HEK293 (cell line): ENCODE measurements around the gene YBX3.

Source experiments
- CTCF ChIP-seq: fragments of 450-650 bp; formaldehyde crosslinking; IDR thresholded peaks from 2 replicates; pipeline ENCODE4 v1.5.1; 2016; ENCODE audit warnings: missing biosample characterization, missing genetic modification characterization
- PRDM10 ChIP-seq: fragments of 450-650 bp; formaldehyde crosslinking; IDR thresholded peaks from 2 replicates; pipeline ENCODE4 v1.5.1; 2016; ENCODE audit warnings: missing biosample characterization, missing genetic modification characterization
- ZBTB21 ChIP-seq: fragments of 450-650 bp; formaldehyde crosslinking; IDR thresholded peaks from 2 replicates; pipeline ENCODE4 v1.5.1; 2017; ENCODE audit warnings: missing biosample characterization, missing genetic modification characterization
- ZFP37 ChIP-seq: fragments of 450-650 bp; formaldehyde crosslinking; IDR thresholded peaks from 2 replicates; pipeline ENCODE4 v1.5.1; 2016; ENCODE audit warnings: missing biosample characterization, missing genetic modification characterization
- ZNF530 ChIP-seq: fragments of 450-650 bp; formaldehyde crosslinking; IDR thresholded peaks from 2 replicates; pipeline ENCODE4 v1.5.1; 2016; ENCODE audit warnings: low read depth, missing biosample characterization, missing genetic modification characterization
- TF ChIP-seq, protein P1 (sequence below): fragments of 450-650 bp; formaldehyde crosslinking; IDR thresholded peaks from 2 replicates; pipeline ENCODE4 v1.5.1; 2016; ENCODE audit warnings: missing biosample characterization, missing genetic modification characterization

DNA sequence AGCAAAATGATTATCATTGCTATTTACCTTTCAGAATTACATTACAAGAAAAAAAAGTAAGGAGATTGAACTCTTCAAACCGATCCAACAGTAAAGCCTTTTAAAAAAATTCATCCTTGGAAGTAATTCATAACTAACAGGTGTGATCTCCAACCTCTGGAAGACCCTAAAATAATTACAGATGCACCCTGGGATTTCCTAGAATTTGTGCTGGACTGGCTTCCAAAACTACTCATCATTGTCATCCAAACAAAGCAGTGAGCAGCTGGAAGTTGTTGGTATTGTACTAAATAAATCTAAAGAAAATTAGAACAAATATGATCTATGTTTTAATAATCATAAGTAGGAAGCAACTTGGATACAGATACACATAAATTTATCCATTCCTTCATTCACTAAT lies 1.9 kb upstream of the YBX3 start:
- no peak for TF ChIP-seq PRDM10 (tag by site-specific recombination)
- no peak for TF ChIP-seq CTCF (tag by site-specific recombination)
- TF ChIP-seq ZNF530 (tag by site-specific recombination): no peak
- TF ChIP-seq, protein P1, sequence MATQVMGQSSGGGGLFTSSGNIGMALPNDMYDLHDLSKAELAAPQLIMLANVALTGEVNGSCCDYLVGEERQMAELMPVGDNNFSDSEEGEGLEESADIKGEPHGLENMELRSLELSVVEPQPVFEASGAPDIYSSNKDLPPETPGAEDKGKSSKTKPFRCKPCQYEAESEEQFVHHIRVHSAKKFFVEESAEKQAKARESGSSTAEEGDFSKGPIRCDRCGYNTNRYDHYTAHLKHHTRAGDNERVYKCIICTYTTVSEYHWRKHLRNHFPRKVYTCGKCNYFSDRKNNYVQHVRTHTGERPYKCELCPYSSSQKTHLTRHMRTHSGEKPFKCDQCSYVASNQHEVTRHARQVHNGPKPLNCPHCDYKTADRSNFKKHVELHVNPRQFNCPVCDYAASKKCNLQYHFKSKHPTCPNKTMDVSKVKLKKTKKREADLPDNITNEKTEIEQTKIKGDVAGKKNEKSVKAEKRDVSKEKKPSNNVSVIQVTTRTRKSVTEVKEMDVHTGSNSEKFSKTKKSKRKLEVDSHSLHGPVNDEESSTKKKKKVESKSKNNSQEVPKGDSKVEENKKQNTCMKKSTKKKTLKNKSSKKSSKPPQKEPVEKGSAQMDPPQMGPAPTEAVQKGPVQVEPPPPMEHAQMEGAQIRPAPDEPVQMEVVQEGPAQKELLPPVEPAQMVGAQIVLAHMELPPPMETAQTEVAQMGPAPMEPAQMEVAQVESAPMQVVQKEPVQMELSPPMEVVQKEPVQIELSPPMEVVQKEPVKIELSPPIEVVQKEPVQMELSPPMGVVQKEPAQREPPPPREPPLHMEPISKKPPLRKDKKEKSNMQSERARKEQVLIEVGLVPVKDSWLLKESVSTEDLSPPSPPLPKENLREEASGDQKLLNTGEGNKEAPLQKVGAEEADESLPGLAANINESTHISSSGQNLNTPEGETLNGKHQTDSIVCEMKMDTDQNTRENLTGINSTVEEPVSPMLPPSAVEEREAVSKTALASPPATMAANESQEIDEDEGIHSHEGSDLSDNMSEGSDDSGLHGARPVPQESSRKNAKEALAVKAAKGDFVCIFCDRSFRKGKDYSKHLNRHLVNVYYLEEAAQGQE (tag by site-specific recombination): no peak
- TF ChIP-seq ZBTB21: no peak
- TF ChIP-seq ZFP37: no peak
